Panc1 (cell line): ENCODE measurements around the gene ARL14. TPM values are rescaled to one million over a fixed set of nuclear protein-coding genes. Genes with fewer than 3 reads are reported as not detected.
A peak's percentile ranks its signal among the peaks of the same experiment; 100 is the strongest.

ENCODE experiments used
- ATAC-seq: fragments of 200-7000 bp; cut with Tn5 transposase; 2 replicates; pipeline ENCODE4 v1.9.1; 2020; ENCODE audit warnings: mild to moderate bottlenecking, moderate library complexity
- BruUV-seq: library from RNA; stranded (reverse); fragments of 400-500 nt; replicated peaks from 2 replicates; lab custom pipeline; 2021; lab: Mats Ljungman, UMichigan
- CTCF ChIA-PET: fragments of 300-600 bp; sonication (Branson Sonifier 250); formaldehyde crosslinking; loops from one replicate; lab custom pipeline; 2022; ENCODE audit warnings: antibody characterized with exemption; lab: Charles Lee
- POLR2A ChIA-PET: fragments of 300-600 bp; sonication (Branson Sonifier 250); formaldehyde crosslinking; loops from one replicate; lab custom pipeline; 2022; ENCODE audit warnings: antibody characterized with exemption; lab: Charles Lee
- DNase-seq: peaks from one replicate; pipeline ENCODE4 v3.0.0-alpha.2; 2010; ENCODE audit warnings: low read depth, low spot score
- H3K27ac ChIP-seq: 2 replicates; pipeline ENCODE4 v1.5.1; 2011; ENCODE audit warnings: mild to moderate bottlenecking, low read length, inconsistent platforms
- H3K27me3 ChIP-seq: fragments of 200-500 bp; sonication (Bioruptor generic); 2 replicates; pipeline ENCODE4 v1.6.0; 2014; ENCODE audit warnings: low read length, inconsistent platforms; ENCODE audit not compliant: control insufficient read depth, insufficient read depth
- H3K36me3 ChIP-seq: fragments of 200-500 bp; sonication (Bioruptor generic); 2 replicates; pipeline ENCODE4 v1.5.1; 2014; ENCODE audit warnings: inconsistent platforms, mild to moderate bottlenecking, low read length, moderate library complexity; ENCODE audit not compliant: control insufficient read depth, insufficient read depth
- H3K4me1 ChIP-seq: 2 replicates; pipeline ENCODE4 v1.5.1; 2011; ENCODE audit warnings: inconsistent platforms, mild to moderate bottlenecking, low read length, moderate library complexity; ENCODE audit not compliant: control insufficient read depth, insufficient read depth
- H3K4me3 ChIP-seq, 2 experiments: 2 replicates each; pipeline ENCODE4 v1.5.1; 2011 to 2012; ENCODE audit warnings: low read depth in 2 of 2, low read length in 2 of 2, mild to moderate bottlenecking in 2 of 2, inconsistent platforms in 1 of 2, moderate library complexity in 1 of 2
- H3K9me3 ChIP-seq: fragments of 200-500 bp; sonication (Bioruptor generic); 2 replicates; pipeline ENCODE4 v1.5.1; 2014; ENCODE audit warnings: low read depth, mild to moderate bottlenecking, inconsistent platforms, low read length, moderate library complexity; ENCODE audit not compliant: control insufficient read depth, insufficient read depth
- POLR2AphosphoS5 ChIP-seq: IDR thresholded peaks from 2 replicates; pipeline ENCODE4 v1.6.1; 2012; ENCODE audit warnings: mild to moderate bottlenecking, low read depth, low read length, moderate library complexity
- SIN3A ChIP-seq: IDR thresholded peaks from 2 replicates; pipeline ENCODE4 v1.6.1; 2012; ENCODE audit warnings: low read depth, mild to moderate bottlenecking, low read length, moderate library complexity, borderline replicate concordance; ENCODE audit not compliant: insufficient read depth
- TCF7L2 ChIP-seq: IDR thresholded peaks from 2 replicates; pipeline ENCODE4 v1.6.1; 2011; ENCODE audit warnings: mild to moderate bottlenecking, low read depth, low read length, inconsistent platforms
- in situ Hi-C: cut with HindIII; loops from 2 replicates; pipeline ENCODE4 v1.10.0; 2016; ENCODE audit warnings: low sequenced_read_pairs, low pct_unique_long_range_greater_than_20kb
- intact Hi-C: fragments of 100-400 bp; cut with micrococcal nuclease; formaldehyde crosslinking; loops from one replicate; pipeline ENCODE4 v1.10.0; 2022; ENCODE audit not compliant: unreplicated experiment
- total RNA-seq: library from RNA; stranded (reverse); gene quantifications from one replicate; pipeline ENCODE4 v1.2.1, GENCODE V29; 2021; ENCODE audit not compliant: unreplicated experiment
- TF ChIP-seq, protein P1 (sequence below), 2 experiments: IDR thresholded peaks; 2 replicates each; pipeline ENCODE4 v1.6.1; 2011 to 2012; ENCODE audit warnings: low read depth in 2 of 2, control low read depth in 1 of 2, low read length in 1 of 2, mild to moderate bottlenecking in 1 of 2, moderate library complexity in 1 of 2; ENCODE audit not compliant: insufficient read depth in 1 of 2
- TF ChIP-seq, protein P2 (sequence below): fragments of 450-650 bp; IDR thresholded peaks from 2 replicates; pipeline ENCODE4 v1.5.1; 2017; ENCODE audit warnings: mild to moderate bottlenecking

ARL14 gene
- total RNA-seq, 1 experiment from 2014 or later, result 2.5 TPM

DNA sequence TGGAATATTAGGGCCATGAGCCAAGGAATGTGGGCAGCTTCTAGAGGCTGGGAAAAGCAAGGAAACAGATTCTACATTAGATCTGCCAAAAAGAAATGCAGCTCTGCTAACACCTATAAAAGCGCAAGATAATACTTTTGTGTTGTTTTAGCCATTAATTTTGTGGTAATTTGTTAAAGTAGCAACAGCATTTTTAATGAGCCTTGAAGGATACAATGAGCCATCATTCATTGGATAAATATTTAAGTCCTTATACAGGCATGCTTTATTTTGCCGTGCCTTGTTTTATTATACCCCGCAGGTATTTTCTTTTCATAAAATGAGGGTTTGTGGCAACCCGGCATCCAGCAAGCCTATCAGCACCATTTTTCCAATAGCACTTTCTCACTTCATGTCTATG, 15.0 kb downstream of the ARL14 start:
- Histone ChIP-seq H3K36me3 (no peaks in the 10 kb centered on the region), H3K4me1 (peaks cover 9% of the 10 kb centered on the region; the same call in 1 of the 2 replicates), H3K27me3 (no peaks in the 10 kb centered on the region), H3K4me3 (no peak overlapping the region), H3K9me3 (no peaks in the 10 kb centered on the region), H3K27ac (peak overlapping the region; percentile 44; the same call in 1 of the 2 replicates)
- in situ Hi-C loops (no loop called here), intact Hi-C loops (no loop called here)
- POLR2A ChIA-PET, result no interaction called here
- TF ChIP-seq TCF7L2 (peak; percentile 33; the same call in 1 of the 2 replicates), SIN3A (no peak), POLR2AphosphoS5 (no peak)
- CTCF ChIA-PET, result no interaction called here
- DNase-seq (no peak), ATAC-seq (no peak)
- BruUV-seq, result no TSS peak

DNA sequence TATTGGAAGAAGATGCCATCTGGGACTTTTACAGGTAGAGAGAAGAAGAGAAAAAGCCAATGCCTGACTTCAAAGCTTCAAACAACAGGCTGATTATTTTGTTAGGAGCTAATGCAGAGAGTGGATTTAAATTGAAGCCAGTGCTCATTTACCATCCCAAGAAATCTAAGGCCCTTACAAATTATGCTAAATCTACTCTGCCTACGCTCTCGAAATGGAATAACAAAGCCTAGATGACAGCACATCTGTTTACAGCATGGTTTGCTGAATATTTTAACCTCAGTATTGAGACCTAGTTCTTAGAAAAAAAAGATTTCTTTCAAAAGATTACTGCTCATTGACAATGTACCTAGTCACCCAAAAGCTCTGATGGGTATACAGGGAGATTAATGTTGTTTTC, 16.2 kb downstream of the ARL14 start:
- CTCF ChIA-PET, result no interaction called here
- TF ChIP-seq, protein P1, sequence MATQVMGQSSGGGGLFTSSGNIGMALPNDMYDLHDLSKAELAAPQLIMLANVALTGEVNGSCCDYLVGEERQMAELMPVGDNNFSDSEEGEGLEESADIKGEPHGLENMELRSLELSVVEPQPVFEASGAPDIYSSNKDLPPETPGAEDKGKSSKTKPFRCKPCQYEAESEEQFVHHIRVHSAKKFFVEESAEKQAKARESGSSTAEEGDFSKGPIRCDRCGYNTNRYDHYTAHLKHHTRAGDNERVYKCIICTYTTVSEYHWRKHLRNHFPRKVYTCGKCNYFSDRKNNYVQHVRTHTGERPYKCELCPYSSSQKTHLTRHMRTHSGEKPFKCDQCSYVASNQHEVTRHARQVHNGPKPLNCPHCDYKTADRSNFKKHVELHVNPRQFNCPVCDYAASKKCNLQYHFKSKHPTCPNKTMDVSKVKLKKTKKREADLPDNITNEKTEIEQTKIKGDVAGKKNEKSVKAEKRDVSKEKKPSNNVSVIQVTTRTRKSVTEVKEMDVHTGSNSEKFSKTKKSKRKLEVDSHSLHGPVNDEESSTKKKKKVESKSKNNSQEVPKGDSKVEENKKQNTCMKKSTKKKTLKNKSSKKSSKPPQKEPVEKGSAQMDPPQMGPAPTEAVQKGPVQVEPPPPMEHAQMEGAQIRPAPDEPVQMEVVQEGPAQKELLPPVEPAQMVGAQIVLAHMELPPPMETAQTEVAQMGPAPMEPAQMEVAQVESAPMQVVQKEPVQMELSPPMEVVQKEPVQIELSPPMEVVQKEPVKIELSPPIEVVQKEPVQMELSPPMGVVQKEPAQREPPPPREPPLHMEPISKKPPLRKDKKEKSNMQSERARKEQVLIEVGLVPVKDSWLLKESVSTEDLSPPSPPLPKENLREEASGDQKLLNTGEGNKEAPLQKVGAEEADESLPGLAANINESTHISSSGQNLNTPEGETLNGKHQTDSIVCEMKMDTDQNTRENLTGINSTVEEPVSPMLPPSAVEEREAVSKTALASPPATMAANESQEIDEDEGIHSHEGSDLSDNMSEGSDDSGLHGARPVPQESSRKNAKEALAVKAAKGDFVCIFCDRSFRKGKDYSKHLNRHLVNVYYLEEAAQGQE (IDR thresholded peaks at IDR 0.05; ENCODE audit: insufficient read depth in 1 of 2, low read depth in 2 of 2, low read length in 1 of 2), result no peak
- TF ChIP-seq TCF7L2 (no peak), SIN3A (no peak), POLR2AphosphoS5 (no peak)
- TF ChIP-seq, protein P2, sequence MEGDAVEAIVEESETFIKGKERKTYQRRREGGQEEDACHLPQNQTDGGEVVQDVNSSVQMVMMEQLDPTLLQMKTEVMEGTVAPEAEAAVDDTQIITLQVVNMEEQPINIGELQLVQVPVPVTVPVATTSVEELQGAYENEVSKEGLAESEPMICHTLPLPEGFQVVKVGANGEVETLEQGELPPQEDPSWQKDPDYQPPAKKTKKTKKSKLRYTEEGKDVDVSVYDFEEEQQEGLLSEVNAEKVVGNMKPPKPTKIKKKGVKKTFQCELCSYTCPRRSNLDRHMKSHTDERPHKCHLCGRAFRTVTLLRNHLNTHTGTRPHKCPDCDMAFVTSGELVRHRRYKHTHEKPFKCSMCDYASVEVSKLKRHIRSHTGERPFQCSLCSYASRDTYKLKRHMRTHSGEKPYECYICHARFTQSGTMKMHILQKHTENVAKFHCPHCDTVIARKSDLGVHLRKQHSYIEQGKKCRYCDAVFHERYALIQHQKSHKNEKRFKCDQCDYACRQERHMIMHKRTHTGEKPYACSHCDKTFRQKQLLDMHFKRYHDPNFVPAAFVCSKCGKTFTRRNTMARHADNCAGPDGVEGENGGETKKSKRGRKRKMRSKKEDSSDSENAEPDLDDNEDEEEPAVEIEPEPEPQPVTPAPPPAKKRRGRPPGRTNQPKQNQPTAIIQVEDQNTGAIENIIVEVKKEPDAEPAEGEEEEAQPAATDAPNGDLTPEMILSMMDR, result no peak
- POLR2A ChIA-PET, result interaction anchor here (0.6 kb wide), 1 partner anchor 85 kb away, joined by 3 read pairs; no protein-coding TSS in a partner anchor

DNA sequence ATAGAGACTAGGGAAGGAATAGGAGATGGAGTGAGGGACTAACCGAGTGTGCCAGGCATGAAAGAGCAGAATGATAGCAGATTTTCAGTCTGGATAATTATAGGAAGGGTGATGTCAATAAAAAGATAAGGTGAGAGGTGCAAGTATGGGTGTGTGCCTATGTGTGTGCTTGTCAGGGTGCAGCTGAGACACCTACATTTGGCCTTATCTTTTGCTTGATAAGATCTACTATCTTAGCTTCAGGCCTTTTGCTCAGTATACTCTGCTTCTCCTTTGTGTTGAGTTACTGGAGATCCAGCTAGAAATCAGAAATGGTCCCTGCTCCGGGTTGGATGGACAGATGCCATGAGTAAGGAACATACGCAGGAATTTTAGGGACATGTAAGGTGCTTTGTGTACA, 17.4 kb downstream of the ARL14 start:
- H3K4me1 ChIP-seq, result peaks cover 21% of the 10 kb centered on the region
- intact Hi-C loops (no loop called here), in situ Hi-C loops (no loop called here)
- ATAC-seq, result no peak
- CTCF ChIA-PET, result no interaction called here
- peak overlapping the region; percentile 41; the same call in 1 of the 2 replicates for H3K27ac ChIP-seq
- no peaks in the 10 kb centered on the region for H3K36me3 ChIP-seq
- BruUV-seq, result no TSS peak
- no peaks in the 10 kb centered on the region for H3K9me3 ChIP-seq
- H3K27me3 ChIP-seq, result no peaks in the 10 kb centered on the region
- DNase-seq, result no peak
- TF ChIP-seq, protein P1 (IDR thresholded peaks at IDR 0.05; ENCODE audit: insufficient read depth in 1 of 2, low read depth in 2 of 2, low read length in 1 of 2), result no peak
- TF ChIP-seq TCF7L2 (no peak), SIN3A (no peak), POLR2AphosphoS5 (no peak)
- TF ChIP-seq, protein P2, result no peak
- no peak overlapping the region for H3K4me3 ChIP-seq
- POLR2A ChIA-PET, result no interaction called here

More for the DNA sequence above, 16.2 kb downstream of the ARL14 start:
- Histone ChIP-seq H3K4me1 (peaks cover 13% of the 10 kb centered on the region), H3K9me3 (no peaks in the 10 kb centered on the region), H3K36me3 (no peaks in the 10 kb centered on the region), H3K4me3 (no peak overlapping the region), H3K27ac (peak overlapping the region; percentile 24; the same call in 1 of the 2 replicates), H3K27me3 (no peaks in the 10 kb centered on the region)
- intact Hi-C loops, result no loop called here
- no TSS peak for BruUV-seq
- in situ Hi-C loops, result no loop called here
- ATAC-seq (no peak), DNase-seq (no peak)
